Cardiac septum (tissue), 1 donor: ENCODE data around the gene NTNG2. TPM values are rescaled to one million over a fixed set of nuclear protein-coding genes. Genes with fewer than 3 reads are reported as not detected.

Experiments
- DNase-seq: peaks from one replicate; pipeline ENCODE4 v3.0.0-alpha.2; 2020; ENCODE audit warnings: low spot score
- intact Hi-C: fragments of 100-400 bp; cut with DNase I; formaldehyde crosslinking; loops from one replicate; pipeline ENCODE4 v1.14.0; 2022
- total RNA-seq: library from RNA; stranded (reverse); fragmentation: NEBNext Ultra II Directional; extraction: Animal tissue kit (Norgen Biotek cat#: 25700); gene quantifications from one replicate; pipeline ENCODE4 v1.2.1, GENCODE V29; 2021
- donor health status: DM: no; HTN: no; CAD: no.

Gene NTNG2
- total RNA-seq, 1 donor from 2014 or later: 7.7 TPM

GRCh38 chr9:132144708-132145365, 17.0 kb upstream of the NTNG2 start:
- DNase-seq: no peak
- intact Hi-C loops: no loop called here

- no peak for DNase-seq
- intact Hi-C loops: no loop called here
Measured at GRCh38 chr9:132146039-132146438, 15.8 kb upstream of the NTNG2 start.

GRCh38 chr9:132146575-132146974, 15.3 kb upstream of the NTNG2 start:
- no peak for DNase-seq
- intact Hi-C loops: no loop called here

GRCh38 chr9:132147331-132147730, 14.5 kb upstream of the NTNG2 start:
- DNase-seq: no peak
- intact Hi-C loops: no loop called here

GRCh38 chr9:132147839-132148238, 14.0 kb upstream of the NTNG2 start:
- intact Hi-C loops: no loop called here
- no peak for DNase-seq

GRCh38 chr9:132150256-132150655, 11.6 kb upstream of the NTNG2 start:
- intact Hi-C loops: no loop called here
- no peak for DNase-seq

GRCh38 chr9:132151118-132151517, 10.7 kb upstream of the NTNG2 start:
- intact Hi-C loops: no loop called here
- DNase-seq: no peak

GRCh38 chr9:132152231-132152630, 9.6 kb upstream of the NTNG2 start:
- intact Hi-C loops: no loop called here
- no peak for DNase-seq

- intact Hi-C loops: no loop called here
- DNase-seq: no peak
Measured at GRCh38 chr9:132154863-132155567, 6.8 kb upstream of the NTNG2 start.

GRCh38 chr9:132155568-132155895, 6.3 kb upstream of the NTNG2 start:
- no peak for DNase-seq
- intact Hi-C loops: no loop called here

GRCh38 chr9:132156262-132156661, 5.6 kb upstream of the NTNG2 start:
- no peak for DNase-seq
- intact Hi-C loops: no loop called here

- DNase-seq: no peak
- intact Hi-C loops: no loop called here
Measured at GRCh38 chr9:132157347-132158116, 4.3 kb upstream of the NTNG2 start.

GRCh38 chr9:132160802-132161742, 786 bp upstream of the NTNG2 start:
- no peak for DNase-seq
- intact Hi-C loops: no loop called here

GRCh38 chr9:132162764-132163456, 1.1 kb downstream of the NTNG2 start:
- DNase-seq: no peak

GRCh38 chr9:132163457-132163875, 1.6 kb downstream of the NTNG2 start:
- DNase-seq: no peak

More at GRCh38 chr9:132162764-132163456, 1.1 kb downstream of the NTNG2 start:
- intact Hi-C loops: no loop called here

GRCh38 chr9:132163876-132164603, 2.2 kb downstream of the NTNG2 start:
- no peak for DNase-seq
- intact Hi-C loops: no loop called here

More at GRCh38 chr9:132163457-132163875, 1.6 kb downstream of the NTNG2 start:
- intact Hi-C loops: no loop called here

- intact Hi-C loops: loop anchor here (5.0 kb wide), 1 partner anchor 73 kb away; no protein-coding TSS in a partner anchor
- no peak for DNase-seq
Measured at GRCh38 chr9:132164604-132165362, 2.9 kb downstream of the NTNG2 start.

- no peak for DNase-seq
- intact Hi-C loops: loop anchor here (5.0 kb wide), 1 partner anchor 71 kb away; no protein-coding TSS in a partner anchor
Measured at GRCh38 chr9:132166599-132166998, 4.7 kb downstream of the NTNG2 start.
